H1 (cell line): ENCODE results near the gene BRD1. TPM values are rescaled to one million over a fixed set of nuclear protein-coding genes. Genes with fewer than 3 reads are reported as not detected.

Experiments used
- CTCF ChIA-PET: fragments of 300-600 bp; sonication (Branson Sonifier 250); formaldehyde crosslinking; loops from one replicate; lab custom pipeline; 2021; ENCODE audit not compliant: partially characterized antibody; lab: Charles Lee
- POLR2A ChIA-PET: fragments of 300-600 bp; sonication (Branson Sonifier 250); formaldehyde crosslinking; loops from one replicate; lab custom pipeline; 2021; ENCODE audit warnings: inconsistent platforms; ENCODE audit not compliant: partially characterized antibody; lab: Charles Lee
- DNase-seq, 2 experiments: peaks; one replicate each; pipeline versions ENCODE4 v3.0.0 to v3.0.0-alpha.2; 2010 to 2022; ENCODE audit warnings: low spot score in 2 of 2, low read depth in 1 of 2, mixed read lengths in 1 of 2
- FAIRE-seq: peaks from 2 replicates; lab custom pipeline; 2011; peaks lifted over from hg19 to GRCh38; lab: Jason Lieb, UNC
- H2AFZ ChIP-seq: 2 replicates; pipeline ENCODE4 v1.8.1; 2012; ENCODE audit warnings: low read length, inconsistent platforms
- H2AK5ac ChIP-seq: 2 replicates; pipeline ENCODE4 v1.6.1; 2013; ENCODE audit warnings: low read depth, low read length
- H2BK120ac ChIP-seq: replicated peaks from 2 replicates; pipeline ENCODE3; 2013; ENCODE audit warnings: low read depth, low read length, inconsistent platforms
- H2BK12ac ChIP-seq: 2 replicates; pipeline ENCODE4 v1.6.1; 2013; ENCODE audit warnings: low read depth, low read length
- H2BK15ac ChIP-seq: 2 replicates; pipeline ENCODE4 v1.6.1; 2013; ENCODE audit warnings: low read length
- H2BK20ac ChIP-seq: 2 replicates; pipeline ENCODE4 v1.6.1; 2013; ENCODE audit warnings: low read length
- H2BK5ac ChIP-seq: 2 replicates; pipeline ENCODE4 v1.6.1; 2013; ENCODE audit warnings: low read depth, low read length
- H3K14ac ChIP-seq: 2 replicates; pipeline ENCODE4 v1.6.1; 2013; ENCODE audit warnings: inconsistent platforms; ENCODE audit not compliant: insufficient read length
- H3K18ac ChIP-seq: 2 replicates; pipeline ENCODE4 v1.6.1; 2013; ENCODE audit warnings: low read length; ENCODE audit errors: extremely low read depth
- H3K23ac ChIP-seq: 2 replicates; pipeline ENCODE4 v1.6.1; 2013; ENCODE audit warnings: inconsistent platforms; ENCODE audit not compliant: insufficient read length
- H3K23me2 ChIP-seq: 2 replicates; pipeline ENCODE4 v1.6.1; 2013; ENCODE audit warnings: low read depth, low read length
- H3K27ac ChIP-seq: 2 replicates; pipeline ENCODE4 v1.6.1; 2011; ENCODE audit warnings: low read depth, low read length, inconsistent platforms
- H3K27me3 ChIP-seq, 4 experiments: replicated peaks in 1 of 4; 1 replicate in 1 of 4; 2 replicates in 3 of 4; pipeline versions ENCODE4 v1.6.1 to v1.8.1; 2011 to 2013; ENCODE audit warnings: low read length in 3 of 4, mild to moderate bottlenecking in 3 of 4, inconsistent platforms in 2 of 4, mixed read lengths in 2 of 4, moderate library complexity in 1 of 4; ENCODE audit not compliant: control insufficient read depth in 3 of 4, insufficient read depth in 3 of 4; ENCODE audit errors: extremely low read depth in 1 of 4
- H3K36me3 ChIP-seq, 4 experiments: 2 replicates each; pipeline versions ENCODE4 v1.6.1 to v1.8.1; 2011 to 2013; ENCODE audit warnings: mild to moderate bottlenecking in 4 of 4, low read length in 3 of 4, moderate library complexity in 2 of 4, control low read depth in 1 of 4, inconsistent platforms in 1 of 4; ENCODE audit not compliant: insufficient read depth in 4 of 4, control insufficient read depth in 2 of 4
- H3K4ac ChIP-seq: replicated peaks from 2 replicates; pipeline ENCODE3; 2013; ENCODE audit warnings: low read length, low read depth, mixed read lengths, inconsistent platforms; ENCODE audit not compliant: insufficient read length
- H3K4me1 ChIP-seq, 4 experiments: replicated peaks in 1 of 4; 1 replicate in 1 of 4; 2 replicates in 3 of 4; pipeline versions ENCODE4 v1.6.1 to v1.8.1; 2011 to 2013; ENCODE audit warnings: low read length in 3 of 4, inconsistent platforms in 2 of 4, mixed read lengths in 1 of 4; ENCODE audit not compliant: insufficient read depth in 4 of 4, control insufficient read depth in 3 of 4
- H3K4me2 ChIP-seq, 2 experiments: 2 replicates each; pipeline versions ENCODE4 v1.6.1 to v1.8.1; 2011 to 2013; ENCODE audit warnings: low read depth in 2 of 2, low read length in 2 of 2, control low read depth in 1 of 2, inconsistent platforms in 1 of 2, mild to moderate bottlenecking in 1 of 2; ENCODE audit not compliant: insufficient read depth in 1 of 2
- H3K4me3 ChIP-seq, 4 experiments: fragments of 200-600, 300-600 bp in 1 of 4; sonication (generic), shearing (Covaris generic), sonication (Bioruptor Twin) in 1 of 4; 2 replicates each; pipeline versions ENCODE4 v1.5.1 to v1.8.1; 2011 to 2016; ENCODE audit warnings: low read length in 4 of 4, low read depth in 3 of 4, control low read depth in 2 of 4, inconsistent platforms in 2 of 4, mild to moderate bottlenecking in 2 of 4, mixed read lengths in 1 of 4, moderate library complexity in 1 of 4; ENCODE audit not compliant: insufficient read depth in 2 of 4; ENCODE audit errors: extremely low read depth in 1 of 4
- H3K56ac ChIP-seq: replicated peaks from 2 replicates; pipeline ENCODE3; 2013; ENCODE audit warnings: low read depth, mild to moderate bottlenecking, mixed read lengths, low read length, inconsistent platforms; ENCODE audit not compliant: insufficient read length
- H3K79me1 ChIP-seq: 2 replicates; pipeline ENCODE4 v1.6.1; 2013; ENCODE audit warnings: low read depth, low read length, control low read depth
- H3K79me2 ChIP-seq, 2 experiments: 2 replicates each; pipeline versions ENCODE4 v1.6.1 to v1.8.1; 2012 to 2013; ENCODE audit warnings: low read length in 2 of 2, mild to moderate bottlenecking in 2 of 2, inconsistent platforms in 1 of 2; ENCODE audit not compliant: insufficient read depth in 2 of 2, control insufficient read depth in 1 of 2
- H3K9ac ChIP-seq, 4 experiments: replicated peaks in 1 of 4; 1 replicate in 1 of 4; 2 replicates in 3 of 4; pipeline versions ENCODE4 v1.6.1 to v1.8.1; 2011 to 2013; ENCODE audit warnings: low read depth in 3 of 4, low read length in 3 of 4, control low read depth in 2 of 4, mild to moderate bottlenecking in 2 of 4, moderate library complexity in 2 of 4, inconsistent platforms in 1 of 4; ENCODE audit errors: extremely low read depth in 1 of 4
- H3K9me3 ChIP-seq, 2 experiments: 2 replicates each; pipeline versions ENCODE4 v1.6.1 to v1.8.1; 2012 to 2013; ENCODE audit warnings: mild to moderate bottlenecking in 2 of 2, moderate library complexity in 2 of 2, control low read depth in 1 of 2, inconsistent platforms in 1 of 2, low read depth in 1 of 2, low read length in 1 of 2, mixed read lengths in 1 of 2; ENCODE audit not compliant: insufficient read depth in 2 of 2
- H4K20me1 ChIP-seq, 2 experiments: replicated peaks in 1 of 2; 2 replicates each; pipeline versions ENCODE3 to v1.8.1; 2011 to 2013; ENCODE audit warnings: inconsistent platforms in 2 of 2, low read length in 2 of 2, mild to moderate bottlenecking in 1 of 2; ENCODE audit not compliant: insufficient read depth in 2 of 2, control insufficient read depth in 1 of 2
- H4K5ac ChIP-seq: 2 replicates; pipeline ENCODE4 v1.6.1; 2013; ENCODE audit warnings: low read length, low read depth, mixed read lengths, inconsistent platforms; ENCODE audit not compliant: insufficient read length
- H4K8ac ChIP-seq: 2 replicates; pipeline ENCODE4 v1.8.0; 2013; ENCODE audit warnings: mild to moderate bottlenecking, moderate library complexity, low read length, inconsistent platforms; ENCODE audit not compliant: insufficient read depth; ENCODE audit errors: extremely low read depth
- H4K91ac ChIP-seq: replicated peaks from 2 replicates; pipeline ENCODE3; 2013; ENCODE audit warnings: low read length, mixed read lengths, inconsistent platforms; ENCODE audit not compliant: insufficient read length
- CHD2 ChIP-seq: IDR thresholded peaks from 2 replicates; pipeline ENCODE4 v1.6.1; 2012; ENCODE audit warnings: low read length, improper control_type of control experiment
- CREB1 ChIP-seq: IDR thresholded peaks from 2 replicates; pipeline ENCODE4 v1.6.1; 2012; ENCODE audit warnings: inconsistent platforms
- CTBP2 ChIP-seq: IDR thresholded peaks from 2 replicates; pipeline ENCODE4 v1.7.0; 2011; ENCODE audit warnings: borderline replicate concordance, mild to moderate bottlenecking, moderate library complexity, mixed read lengths, low read length; ENCODE audit not compliant: insufficient read depth, insufficient read length
- E2F6 ChIP-seq: IDR thresholded peaks from 2 replicates; pipeline ENCODE4 v1.6.1; 2012; ENCODE audit warnings: inconsistent platforms
- EP300 ChIP-seq, 2 experiments: IDR thresholded peaks; 1 replicate in 1 of 2; 2 replicates in 1 of 2; pipeline ENCODE4 v1.6.1; 2011 to 2012; ENCODE audit warnings: low read depth in 2 of 2, low read length in 2 of 2, mild to moderate bottlenecking in 2 of 2, borderline replicate concordance in 1 of 2, inconsistent platforms in 1 of 2, moderate library complexity in 1 of 2
- PHF8 ChIP-seq: fragments of 200-600 bp; sonication (generic); conservative IDR thresholded peaks from 2 replicates; pipeline ENCODE4 v1.7.1; 2012; ENCODE audit warnings: low read depth, mild to moderate bottlenecking, inconsistent platforms, low read length, moderate library complexity
- POLR2AphosphoS5 ChIP-seq: IDR thresholded peaks from 2 replicates; pipeline ENCODE4 v1.6.1; 2011; ENCODE audit warnings: low read depth, low read length
- SAP30 ChIP-seq: fragments of 300-600 bp; sonication (generic); IDR thresholded peaks from 2 replicates; pipeline ENCODE4 v1.7.1; 2012; ENCODE audit warnings: low read length, moderate library complexity, mild to moderate bottlenecking, inconsistent platforms; ENCODE audit not compliant: insufficient read depth, insufficient replicate concordance
- SP4 ChIP-seq: IDR thresholded peaks from 2 replicates; pipeline ENCODE4 v1.6.1; 2012; ENCODE audit warnings: low read length, inconsistent platforms
- TAF7 ChIP-seq: optimal IDR thresholded peaks from 2 replicates; pipeline ENCODE3; 2011; ENCODE audit warnings: low read depth, mild to moderate bottlenecking, inconsistent platforms, low read length, moderate library complexity, borderline replicate concordance
- TBP ChIP-seq: IDR thresholded peaks from 2 replicates; pipeline ENCODE4 v1.6.1; 2011; ENCODE audit warnings: low read depth, low read length, improper control_type of control experiment
- TEAD4 ChIP-seq: IDR thresholded peaks from 2 replicates; pipeline ENCODE4 v1.6.1; 2012; ENCODE audit warnings: low read depth, low read length, inconsistent platforms, mixed read lengths
- YY1 ChIP-seq: IDR thresholded peaks from 2 replicates; pipeline ENCODE4 v1.6.1; 2011; ENCODE audit warnings: low read depth, mild to moderate bottlenecking, low read length
- WGBS, 2 experiments: shearing (Covaris generic) in 1 of 2; methylation state at CpG; one replicate each; pipeline versions ENCODE4 v1.1.6 to v1.1.7; 2013 to 2015; ENCODE audit warnings: low lambda C conversion rate in 2 of 2, mixed read lengths in 2 of 2, inconsistent platforms in 1 of 2, low coverage in 1 of 2, missing lambda C conversion rate in 1 of 2; ENCODE audit not compliant: insufficient replicate concordance in 2 of 2, insufficient coverage in 1 of 2, insufficient read length in 1 of 2; ENCODE audit errors: extremely low coverage in 1 of 2, missing lambda C conversion rate in 1 of 2; 5-methylcytosine and 5-hydroxymethylcytosine counted together
- polyA plus RNA-seq, 7 experiments: library from polyadenylated mRNA; depleted of rRNA in 3 of 7; stranded (reverse) in 5 of 7; unstranded in 2 of 7; fragments of >200 nt in 5 of 7; fragments of 200-250 nt in 2 of 7; gene quantifications; 1 replicate in 5 of 7; 2 replicates in 1 of 7; 4 replicates in 1 of 7; pipeline versions ENCODE4 v1.2.1 to v1.2.3, GENCODE V29; 2011 to 2013; ENCODE audit warnings: missing spikeins in 2 of 7, mixed read lengths in 2 of 7
- total RNA-seq: library from RNA; stranded (reverse); fragmentation: NEBNext Ultra II Directional; extraction: Animal tissue kit (Norgen Biotek cat#: 25700); gene quantifications from 2 replicates; pipeline ENCODE4 v1.2.1, GENCODE V29; 2021

The BRD1 gene
- total and polyA plus RNA-seq, 2 of the 8 experiments (the other 6 are each of a cell fraction or from before 2014, with no cell fraction given) = 6.8 to 34.0 TPM

- no peak overlapping the region for H3K56ac ChIP-seq
- 89% methylated on average over 15 of the region's 16 CpGs; no CpG with 5 or more reads in 1 of the 2 experiments for WGBS, 2 experiments
- H2BK12ac ChIP-seq = no peak overlapping the region
- no peak overlapping the region for H3K18ac ChIP-seq
- no peak overlapping the region for H3K27ac ChIP-seq
- no peak overlapping the region for H2BK15ac ChIP-seq
- no peaks in the 10 kb centered on the region for H3K23me2 ChIP-seq
- ChIA-PET CTCF (no interaction called here), POLR2A (interaction anchor here (1.2 kb wide), 1 partner anchor 45 kb away, joined by 3 read pairs; the partner anchor contains the start of genes ALG12 and CRELD2)
- H3K79me1 ChIP-seq = peaks cover 10% of the 10 kb centered on the region
- peaks cover 7 to 73% of the 10 kb centered on the region in 2 experiments for H3K79me2 ChIP-seq
- H3K4me2 ChIP-seq = no peak overlapping the region
- FAIRE-seq (no peak), DNase-seq (no peak)
- peaks cover 4 to 9% of the 10 kb centered on the region in 2 experiments for H3K9me3 ChIP-seq
- no peak overlapping the region for H2BK5ac ChIP-seq
- H4K8ac ChIP-seq = no peak overlapping the region
- peaks cover 0 to 6% (median 0%) of the 10 kb centered on the region in 4 experiments; a peak in 2 of 8 replicates for H3K36me3 ChIP-seq
- H3K23ac ChIP-seq = no peak overlapping the region
- no peak overlapping the region for H3K4me3 ChIP-seq
- H3K4ac ChIP-seq = no peak overlapping the region
- peaks cover 9 to 19% of the 10 kb centered on the region in 2 experiments for H4K20me1 ChIP-seq
- H3K4me1 ChIP-seq = no peaks in the 10 kb centered on the region
- no peak overlapping the region for H3K14ac ChIP-seq
- no peaks in the 10 kb centered on the region for H3K27me3 ChIP-seq
- H2AK5ac ChIP-seq = no peak overlapping the region
- no peak overlapping the region for H3K9ac ChIP-seq
- H4K5ac ChIP-seq = no peak overlapping the region
- no peak overlapping the region for H2BK20ac ChIP-seq
- no peak overlapping the region for H4K91ac ChIP-seq
- no peak overlapping the region for H2BK120ac ChIP-seq
- no peak overlapping the region for H2AFZ ChIP-seq
- TF ChIP-seq TAF7 (no peak), CREB1 (no peak), SP4 (no peak), SAP30 (no peak), YY1 (no peak), E2F6 (no peak), EP300 (IDR thresholded peaks at IDR 0.05; ENCODE audit: borderline replicate concordance in 1 of 2, low read depth in 2 of 2, low read length in 2 of 2) (no peak), CHD2 (no peak), POLR2AphosphoS5 (no peak), CTBP2 (no peak), TBP (no peak), TEAD4 (no peak), PHF8 (no peak)
Observed at GRCh38 chr22:49873228-49873940, 45.7 kb upstream of the BRD1 start.
